Heart left ventricle (tissue), 16 donors: ENCODE measurements around the gene ACKR1. TPM values are rescaled to one million over a fixed set of nuclear protein-coding genes. Genes with fewer than 3 reads are reported as not detected.
A peak's percentile ranks its signal among the peaks of the same experiment; 100 is the strongest.

ENCODE experiments used
- ATAC-seq, 4 donors: fragments of 200-7000 bp; cut with Tn5 transposase; one replicate each; pipeline ENCODE4 v1.9.1; 2020 to 2022; ENCODE audit warnings: moderate library complexity in 4 of 4, mild to moderate bottlenecking in 3 of 4, moderate number of reproducible peaks in 1 of 4
- DNase-seq, 5 donors: peaks; one replicate each; pipeline ENCODE4 v3.0.0-alpha.2; 2020
- H3K27ac ChIP-seq, 12 donors: fragments of 200-600 bp; sonication (generic) in 4 of 12; one replicate each; pipeline versions ENCODE4 v1.5.0 to v1.8.0; 2016 to 2022; ENCODE audit warnings: mild to moderate bottlenecking in 2 of 12
- H3K27me3 ChIP-seq, 9 donors: fragments of 200-600 bp; sonication (generic) in 2 of 9; one replicate each; pipeline versions ENCODE4 v1.5.1 to v1.8.0; 2016 to 2022; ENCODE audit warnings: mild to moderate bottlenecking in 3 of 9
- H3K36me3 ChIP-seq, 9 donors: fragments of 200-600 bp; sonication (generic) in 2 of 9; one replicate each; pipeline versions ENCODE4 v1.5.0 to v1.8.0; 2018 to 2022; ENCODE audit warnings: mild to moderate bottlenecking in 2 of 9
- H3K4me1 ChIP-seq, 12 donors: fragments of 200-600 bp; sonication (generic) in 4 of 12; one replicate each; pipeline versions ENCODE4 v1.5.0 to v1.8.0; 2016 to 2022; ENCODE audit warnings: mild to moderate bottlenecking in 3 of 12
- H3K4me3 ChIP-seq, 12 donors: fragments of 200-600 bp; sonication (generic) in 4 of 12; one replicate each; pipeline versions ENCODE4 v1.5.0 to v1.8.0; 2017 to 2022; ENCODE audit warnings: mild to moderate bottlenecking in 9 of 12, moderate library complexity in 4 of 12
- H3K9me3 ChIP-seq, 12 donors: fragments of 200-600 bp; sonication (generic) in 4 of 12; one replicate each; pipeline versions ENCODE4 v1.5.0 to v1.8.0; 2016 to 2022; ENCODE audit warnings: mild to moderate bottlenecking in 1 of 12
- POLR2A ChIP-seq, 2 donors: fragments of 450-650 bp; IDR thresholded peaks; one replicate each; pipeline ENCODE4 v1.6.1; 2017; ENCODE audit warnings: antibody characterized with exemption in 2 of 2, mild to moderate bottlenecking in 2 of 2, moderate library complexity in 2 of 2
- WGBS, 4 donors: extraction: QIAGEN DNeasy Blood & Tissue Kit in 2 of 4; methylation state at CpG; one replicate each; pipeline versions ENCODE4 v1.1.5 to v1.1.7; 2013 to 2018; 5-methylcytosine and 5-hydroxymethylcytosine counted together
- intact Hi-C, 10 donors: fragments of 100-400 bp; cut with DNase I; formaldehyde crosslinking; loops; one replicate each; pipeline versions ENCODE4 v1.11.1 to v1.14.2; 2022
- polyA plus RNA-seq, 2 donors: library from polyadenylated mRNA; stranded (reverse); fragments of 200-250 nt; gene quantifications; one replicate each; pipeline ENCODE4 v1.2.3, GENCODE V29; 2013
- total RNA-seq, 9 donors: library from RNA; depleted of rRNA in 2 of 9; stranded (reverse); fragments of >200 nt in 2 of 9; fragmentation: NEBNext Ultra II Directional in 3 of 9; extraction: Animal tissue kit (Norgen Biotek cat#: 25700) in 3 of 9; gene quantifications; one replicate each; pipeline versions ENCODE4 v1.1.0 to v1.2.4, GENCODE V29; 2016 to 2023
- TF ChIP-seq, protein P1 (sequence below), 12 donors: fragments of 200-600 bp; sonication (generic) in 4 of 12; IDR thresholded peaks; one replicate each; pipeline versions ENCODE4 v1.5.0 to v1.8.0; 2018 to 2022; ENCODE audit warnings: antibody characterized with exemption in 12 of 12, mild to moderate bottlenecking in 5 of 12
- donor health status: ischemic (EF 13 %, LVEDD 7.1; RV severe dilation, severe dysfunction).
- donor health status: healthy with polysubstance abuse.
- donor health status: DM: no; HTN: yes; CAD: no.
- donor health status: DM: no; HTN: no; CAD: no.
- donor health status: ischemic (EF 25% LVEDD 6.9; RV normal size, moderate dysfunction).
- donor health status: ischemic (EF 25% LVEDD 5.7; RV mildly dilated, moderate dysfunction).
- donor health status: healthy.
- donor health status: DM: yes; HTN: yes; CAD: no.
- donor health status: ischemic (EF 35%, LVEDD 5.7; RV mildly dilated, moderate dysfunction).
- donor health status: nonischemic (EF 11% LVEDD 7.7; RV severe dilation, severe dysfunction).
- donor health status: DM: yes; HTN: yes; CAD: no.
- donor health status: PGD.
- donor health status: ischemic (EF 29% LVEDD 5.4; RV normal size, mild dysfunction).
- donor health status: nonischemic (EF 23%, LVEDD 6.1; RV moderate dilation, normal function).

ACKR1 gene
- total and polyA plus RNA-seq, 11 donors: 7.5 to 56.0 (median 19.1) TPM

DNA sequence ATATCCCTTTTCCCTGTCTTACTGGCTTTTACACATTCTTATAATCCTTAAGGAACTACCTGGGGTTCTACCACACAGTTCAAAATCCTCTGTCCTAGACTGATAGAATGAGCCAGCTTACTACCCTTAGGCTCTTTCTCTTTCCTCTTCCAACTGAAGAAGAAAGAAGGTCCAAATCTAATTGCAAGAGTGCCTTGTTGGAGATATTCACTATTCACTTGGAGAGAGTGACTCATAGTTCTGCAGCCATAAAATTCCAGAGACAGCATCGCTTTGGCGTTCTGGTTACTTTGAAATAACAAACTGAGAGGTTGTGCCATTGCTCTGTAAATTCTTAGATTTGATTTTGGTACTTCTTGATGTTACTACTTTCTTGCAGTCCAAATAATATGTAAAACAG lies 29.1 kb upstream of the ACKR1 start:
- Histone ChIP-seq H3K4me3 (no peak overlapping the region), H3K9me3 (no peaks in the 10 kb centered on the region), H3K27ac (no peak overlapping the region), H3K4me1 (peaks cover 0 to 19% (median 0%) of the 10 kb centered on the region in 12 donors), H3K27me3 (peaks cover 6 to 71% (median 28%) of the 10 kb centered on the region in 9 donors), H3K36me3 (no peaks in the 10 kb centered on the region)
- 73 to 88% (median 79%) methylated on average over 2 of the region's 2 CpGs for WGBS, 4 donors
- ATAC-seq: no peak
- DNase-seq: no peak
- intact Hi-C loops: no loop called here
- TF ChIP-seq, protein P1, sequence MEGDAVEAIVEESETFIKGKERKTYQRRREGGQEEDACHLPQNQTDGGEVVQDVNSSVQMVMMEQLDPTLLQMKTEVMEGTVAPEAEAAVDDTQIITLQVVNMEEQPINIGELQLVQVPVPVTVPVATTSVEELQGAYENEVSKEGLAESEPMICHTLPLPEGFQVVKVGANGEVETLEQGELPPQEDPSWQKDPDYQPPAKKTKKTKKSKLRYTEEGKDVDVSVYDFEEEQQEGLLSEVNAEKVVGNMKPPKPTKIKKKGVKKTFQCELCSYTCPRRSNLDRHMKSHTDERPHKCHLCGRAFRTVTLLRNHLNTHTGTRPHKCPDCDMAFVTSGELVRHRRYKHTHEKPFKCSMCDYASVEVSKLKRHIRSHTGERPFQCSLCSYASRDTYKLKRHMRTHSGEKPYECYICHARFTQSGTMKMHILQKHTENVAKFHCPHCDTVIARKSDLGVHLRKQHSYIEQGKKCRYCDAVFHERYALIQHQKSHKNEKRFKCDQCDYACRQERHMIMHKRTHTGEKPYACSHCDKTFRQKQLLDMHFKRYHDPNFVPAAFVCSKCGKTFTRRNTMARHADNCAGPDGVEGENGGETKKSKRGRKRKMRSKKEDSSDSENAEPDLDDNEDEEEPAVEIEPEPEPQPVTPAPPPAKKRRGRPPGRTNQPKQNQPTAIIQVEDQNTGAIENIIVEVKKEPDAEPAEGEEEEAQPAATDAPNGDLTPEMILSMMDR (IDR thresholded peaks at IDR 0.05): no peak
- TF ChIP-seq POLR2A (IDR thresholded peaks at IDR 0.05): no peak

DNA sequence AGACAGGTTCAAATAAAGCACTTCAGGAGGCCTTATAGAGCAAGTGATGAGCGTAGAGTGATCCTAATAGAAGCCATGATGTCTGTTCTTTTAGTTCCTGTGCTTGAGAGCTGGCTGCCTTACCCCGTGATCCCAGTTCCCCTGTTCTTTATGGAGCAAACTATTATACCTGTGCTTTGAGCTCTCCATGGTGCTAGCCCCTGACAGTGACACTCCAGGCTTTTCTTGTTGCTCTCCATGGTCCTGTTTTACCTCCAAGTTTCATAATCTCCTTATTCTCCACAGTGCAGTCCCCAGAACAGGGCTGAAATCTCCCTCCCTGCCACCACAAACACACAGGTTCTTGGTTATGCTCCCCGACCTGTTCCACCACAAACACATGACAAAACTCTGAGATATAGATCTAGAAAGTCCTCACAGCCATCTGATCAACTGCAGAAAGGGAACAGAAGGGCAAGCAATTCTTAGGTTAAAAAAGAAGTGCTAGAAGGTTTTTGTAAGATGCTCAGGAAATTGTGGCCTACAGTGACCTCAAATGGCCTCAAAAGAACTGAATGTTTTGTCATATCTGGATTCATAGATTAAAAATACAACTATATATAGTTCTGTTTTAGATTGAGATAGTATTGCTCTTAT lies 27.3 kb upstream of the ACKR1 start:
- DNase-seq (peak in 3 of 5 donors; percentile 42 to 50 (median 44)), ATAC-seq (peak in 3 of 4 donors; percentile 70 to 76 (median 72))
- WGBS, 4 donors: 7 to 13% (median 8%) methylated on average over 3 of the region's 3 CpGs

DNA sequence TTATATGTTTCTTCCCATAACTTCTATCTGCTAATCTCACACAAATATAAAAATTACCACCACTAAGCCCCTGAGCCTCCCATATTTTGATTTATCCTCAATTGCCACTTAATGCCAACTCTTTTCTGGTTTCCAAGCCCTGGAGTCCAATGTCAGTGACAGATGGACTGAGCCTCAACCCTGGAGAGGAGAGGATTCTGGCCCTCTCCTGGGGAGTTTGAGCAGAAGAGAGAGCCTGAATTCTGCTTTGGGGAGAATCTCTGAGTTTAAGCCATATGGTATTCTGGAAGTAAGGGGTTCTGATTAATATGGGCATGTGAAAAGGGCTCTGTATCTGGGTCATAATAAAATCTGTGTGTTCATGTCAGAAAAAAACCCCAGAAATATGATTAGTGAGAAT lies 24.8 kb upstream of the ACKR1 start:
- ATAC-seq: no peak

More for the DNA sequence above, 27.3 kb upstream of the ACKR1 start:
- intact Hi-C loops: no loop called here
- H3K27me3 ChIP-seq: peaks cover 0 to 64% (median 17%) of the 10 kb centered on the region in 9 donors
- TF ChIP-seq, protein P1 (IDR thresholded peaks at IDR 0.05): no peak
- TF ChIP-seq POLR2A (IDR thresholded peaks at IDR 0.05): no peak
- peaks cover 0 to 5% (median 0%) of the 10 kb centered on the region in 12 donors for H3K4me1 ChIP-seq
- no peaks in the 10 kb centered on the region for H3K9me3 ChIP-seq
- no peak overlapping the region for H3K27ac ChIP-seq
- no peak overlapping the region for H3K4me3 ChIP-seq
- H3K36me3 ChIP-seq: no peaks in the 10 kb centered on the region

DNA sequence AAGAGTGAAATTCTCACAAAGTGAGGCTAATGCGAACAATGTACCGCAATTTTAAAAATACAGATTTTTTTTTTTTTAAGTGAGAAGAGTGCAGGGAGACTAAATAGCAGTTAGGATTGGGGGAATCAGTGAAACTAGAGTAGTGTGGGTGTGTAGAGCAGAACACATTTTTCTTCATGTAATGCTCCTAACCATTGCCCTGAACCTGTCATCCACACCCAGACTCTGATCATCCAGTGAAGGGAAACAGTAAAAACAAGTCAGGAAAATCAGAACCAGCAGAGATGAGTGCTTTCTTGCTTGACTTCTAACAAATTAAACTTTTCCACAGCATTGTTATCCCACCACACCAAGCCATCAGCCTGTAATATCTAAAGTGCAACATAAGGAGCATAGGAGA lies 24.2 kb upstream of the ACKR1 start:
- TF ChIP-seq, protein P1 (IDR thresholded peaks at IDR 0.05): no peak
- no peak for TF ChIP-seq POLR2A (IDR thresholded peaks at IDR 0.05)
- no peaks in the 10 kb centered on the region for H3K36me3 ChIP-seq
- H3K4me1 ChIP-seq: no peaks in the 10 kb centered on the region
- no peak for DNase-seq
- 94 to 99% (median 97%) methylated on average over 2 of the region's 2 CpGs for WGBS, 4 donors
- H3K27ac ChIP-seq: no peak overlapping the region
- ATAC-seq: no peak
- H3K9me3 ChIP-seq: no peaks in the 10 kb centered on the region
- intact Hi-C loops: no loop called here
- H3K27me3 ChIP-seq: peaks cover 0 to 55% (median 4%) of the 10 kb centered on the region in 9 donors
- no peak overlapping the region for H3K4me3 ChIP-seq

More for the DNA sequence above, 24.8 kb upstream of the ACKR1 start:
- Histone ChIP-seq H3K27ac (no peak overlapping the region), H3K9me3 (no peaks in the 10 kb centered on the region), H3K36me3 (no peaks in the 10 kb centered on the region), H3K27me3 (peaks cover 0 to 52% (median 4%) of the 10 kb centered on the region in 9 donors), H3K4me1 (no peaks in the 10 kb centered on the region), H3K4me3 (no peak overlapping the region)
- TF ChIP-seq, protein P1 (IDR thresholded peaks at IDR 0.05): no peak
- no peak for TF ChIP-seq POLR2A (IDR thresholded peaks at IDR 0.05)
- no peak for DNase-seq
- intact Hi-C loops: no loop called here
